ENCODE results near the gene CLCN5.

- TF ChIP-seq NFRKB (IDR thresholded peaks at IDR 0.05) (no peak), FOXM1 (IDR thresholded peaks at IDR 0.05; ENCODE audit: borderline replicate concordance) (no peak), SP1 (IDR thresholded peaks at IDR 0.05) (no peak), HDGF (IDR thresholded peaks at IDR 0.05; ENCODE audit: borderline replicate concordance) (no peak), BHLHE40 (IDR thresholded peaks at IDR 0.05; ENCODE audit: borderline replicate concordance) (no peak), ZNF384 (IDR thresholded peaks at IDR 0.05) (no peak), SUZ12 (IDR thresholded peaks at IDR 0.05) (no peak)
Observed at GRCh38 chrX:49922291-49923241, at the start of gene CLCN5.
